CD4-positive, alpha-beta T cell (primary cell): ENCODE measurements around the gene PLXND1. TPM values are rescaled to one million over a fixed set of nuclear protein-coding genes. Genes with fewer than 3 reads are reported as not detected.

Source experiments
- ATAC-seq: fragments of 200-7000 bp; cut with Tn5 transposase; one replicate; pipeline ENCODE4 v1.10.0; 2022; ENCODE audit warnings: mild to moderate bottlenecking; ENCODE audit not compliant: poor library complexity
- CTCF ChIA-PET: fragments of 350-600 bp; sonication (Branson Sonifier 250); formaldehyde crosslinking; loops from one replicate; lab custom pipeline; 2021; ENCODE audit warnings: antibody characterized with exemption, inconsistent platforms; lab: Charles Lee
- POLR2A ChIA-PET: fragments of 350-600 bp; sonication (Branson Sonifier 250); formaldehyde crosslinking; loops from one replicate; lab custom pipeline; 2021; ENCODE audit warnings: antibody characterized with exemption, inconsistent platforms; lab: Charles Lee
- DNase-seq, 14 experiments: peaks; one replicate each; pipeline ENCODE4 v3.0.0-alpha.2; 2013 to 2020; ENCODE audit warnings: mixed read lengths in 2 of 14
- H3K27ac ChIP-seq, 2 donors: one replicate each; pipeline versions ENCODE4 v1.5.1 to v1.7.0; 2013; ENCODE audit warnings: low read length in 2 of 2, low read depth in 1 of 2, mild to moderate bottlenecking in 1 of 2
- H3K27me3 ChIP-seq, 2 experiments: 1 replicate in 1 of 2; 2 replicates in 1 of 2; pipeline versions ENCODE4 v1.6.1 to v1.7.0; 2013; ENCODE audit warnings: low read length in 2 of 2, control low read depth in 1 of 2, mild to moderate bottlenecking in 1 of 2, moderate library complexity in 1 of 2; ENCODE audit not compliant: insufficient read depth in 2 of 2, control insufficient read depth in 1 of 2
- H3K36me3 ChIP-seq: one replicate; pipeline ENCODE4 v1.6.1; 2013; ENCODE audit warnings: low read length, control low read depth; ENCODE audit not compliant: insufficient read depth
- H3K4me1 ChIP-seq: one replicate; pipeline ENCODE4 v1.6.1; 2013; ENCODE audit warnings: low read length, control low read depth; ENCODE audit not compliant: insufficient read depth
- H3K4me3 ChIP-seq: one replicate; pipeline ENCODE4 v1.5.1; 2013; ENCODE audit warnings: mild to moderate bottlenecking, low read length, moderate library complexity
- H3K9me3 ChIP-seq, 2 experiments: 1 replicate in 1 of 2; 2 replicates in 1 of 2; pipeline versions ENCODE4 v1.6.1 to v1.7.0; 2013; ENCODE audit warnings: low read length in 2 of 2, mild to moderate bottlenecking in 2 of 2, control low read depth in 1 of 2, moderate library complexity in 1 of 2; ENCODE audit not compliant: control insufficient read depth in 1 of 2, insufficient read depth in 1 of 2
- H3K27ac Mint-ChIP-seq: one replicate; pipeline ENCODE4 v1.8.0; 2020; ENCODE audit warnings: mixed read lengths
- H3K27me3 Mint-ChIP-seq: one replicate; pipeline ENCODE4 v1.8.0; 2021; ENCODE audit warnings: mixed read lengths
- H3K36me3 Mint-ChIP-seq: one replicate; pipeline ENCODE4 v1.8.0; 2021; ENCODE audit warnings: low read depth, mixed read lengths
- H3K4me1 Mint-ChIP-seq: one replicate; pipeline ENCODE4 v1.8.0; 2021; ENCODE audit warnings: low read depth, mixed read lengths
- H3K4me3 Mint-ChIP-seq: one replicate; pipeline ENCODE4 v1.8.0; 2020; ENCODE audit warnings: mild to moderate bottlenecking, mixed read lengths
- H3K9me3 Mint-ChIP-seq: one replicate; pipeline ENCODE4 v1.8.0; 2020; ENCODE audit warnings: mixed read lengths
- CTCF ChIP-seq: fragments of 200-600 bp; IDR thresholded peaks from one replicate; pipeline ENCODE4 v1.8.0; 2022; ENCODE audit warnings: antibody characterized with exemption, mild to moderate bottlenecking
- intact Hi-C, 2 experiments: fragments of 100-400 bp; cut with DNase I in 1 of 2; cut with micrococcal nuclease in 1 of 2; formaldehyde crosslinking; loops; one replicate each; pipeline versions ENCODE4 v1.15.1 to v1.9.0; 2023 to 2025; cut with DNase I, micrococcal nuclease
- total RNA-seq, 174 experiments: library from RNA in 2 of 174; stranded (reverse) in 2 of 174; gene quantifications; one replicate each; pipeline ENCODE4 v1.2.3 and lab custom pipeline; 2021 to 2026

The PLXND1 gene
- total RNA-seq, 2 experiments from 2014 or later = 61.7 to 62.5 TPM

- ChIA-PET POLR2A (no interaction called here), CTCF (no interaction called here)
- Mint-ChIP-seq H3K27me3 (no peaks in the 10 kb centered on the region), H3K4me1 (no peaks in the 10 kb centered on the region), H3K27ac (no peak overlapping the region), H3K36me3 (no peaks in the 10 kb centered on the region), H3K4me3 (no peak overlapping the region), H3K9me3 (no peaks in the 10 kb centered on the region)
- intact Hi-C loops = no loop called here
- ATAC-seq = no peak
- Histone ChIP-seq H3K27ac (no peak overlapping the region), H3K9me3 (no peaks in the 10 kb centered on the region), H3K36me3 (no peaks in the 10 kb centered on the region), H3K4me3 (no peak overlapping the region), H3K4me1 (no peaks in the 10 kb centered on the region), H3K27me3 (no peaks in the 10 kb centered on the region)
- no peak for TF ChIP-seq CTCF
- no peak for DNase-seq
These were observed 70.2 kb downstream of the PLXND1 start for GRCh38 chr3:129536374-129536667.

GRCh38 chr3:129535075-129535474 is 71.4 kb downstream of the PLXND1 start:
- Mint-ChIP-seq H3K27ac (no peak overlapping the region), H3K27me3 (no peaks in the 10 kb centered on the region), H3K4me3 (no peak overlapping the region), H3K36me3 (no peaks in the 10 kb centered on the region), H3K4me1 (no peaks in the 10 kb centered on the region), H3K9me3 (no peaks in the 10 kb centered on the region)
- no peaks in the 10 kb centered on the region for H3K36me3 ChIP-seq
- H3K4me3 ChIP-seq = no peak overlapping the region
- intact Hi-C loops = no loop called here
- H3K27me3 ChIP-seq = no peaks in the 10 kb centered on the region
- H3K4me1 ChIP-seq = no peaks in the 10 kb centered on the region
- POLR2A ChIA-PET = no interaction called here
- CTCF ChIA-PET = no interaction called here
- no peak overlapping the region for H3K27ac ChIP-seq
- H3K9me3 ChIP-seq = no peaks in the 10 kb centered on the region
- DNase-seq = no peak
- no peak for ATAC-seq
- TF ChIP-seq CTCF = no peak

GRCh38 chr3:129534428-129535027 is 71.9 kb downstream of the PLXND1 start:
- CTCF ChIA-PET = no interaction called here
- H3K36me3 Mint-ChIP-seq = no peaks in the 10 kb centered on the region
- H3K9me3 Mint-ChIP-seq = no peaks in the 10 kb centered on the region
- H3K4me3 Mint-ChIP-seq = no peak overlapping the region
- Histone ChIP-seq H3K27ac (no peak overlapping the region), H3K36me3 (no peaks in the 10 kb centered on the region), H3K27me3 (no peaks in the 10 kb centered on the region), H3K4me1 (no peaks in the 10 kb centered on the region), H3K4me3 (no peak overlapping the region), H3K9me3 (no peaks in the 10 kb centered on the region)
- no peak for ATAC-seq
- DNase-seq = no peak
- H3K27me3 Mint-ChIP-seq = no peaks in the 10 kb centered on the region
- no peak overlapping the region for H3K27ac Mint-ChIP-seq
- no peak for TF ChIP-seq CTCF
- no peaks in the 10 kb centered on the region for H3K4me1 Mint-ChIP-seq
- intact Hi-C loops = no loop called here
- POLR2A ChIA-PET = no interaction called here
